Activated CD4-positive, alpha-beta T cell treated with anti-CD3 and anti-CD28 coated beads, Interleukin-2, amount 10 ng/mL, durations not matched to agents 7 days and 5 days (primary cell): ENCODE results near the gene ANKRD9. TPM values are rescaled to one million over a fixed set of nuclear protein-coding genes. Genes with fewer than 3 reads are reported as not detected.

Experiments used
- CTCF ChIA-PET: fragments of 350-600 bp; sonication (Branson Sonifier 250); formaldehyde crosslinking; loops from one replicate; lab custom pipeline; 2021; ENCODE audit warnings: antibody characterized with exemption; lab: Charles Lee
- POLR2A ChIA-PET: fragments of 350-600 bp; sonication (Branson Sonifier 250); formaldehyde crosslinking; loops from one replicate; lab custom pipeline; 2021; ENCODE audit warnings: antibody characterized with exemption; lab: Charles Lee
- DNase-seq: peaks from one replicate; pipeline ENCODE4 v3.0.0-alpha.2; 2020
- H3K27ac Mint-ChIP-seq: one replicate; pipeline ENCODE4 v1.8.0; 2021; ENCODE audit warnings: mild to moderate bottlenecking, moderate library complexity, mixed read lengths
- H3K27me3 Mint-ChIP-seq: one replicate; pipeline ENCODE4 v1.8.0; 2021; ENCODE audit warnings: mixed read lengths
- H3K36me3 Mint-ChIP-seq: one replicate; pipeline ENCODE4 v1.8.0; 2021; ENCODE audit warnings: low read depth, mixed read lengths
- H3K4me1 Mint-ChIP-seq: one replicate; pipeline ENCODE4 v1.8.0; 2021; ENCODE audit warnings: mixed read lengths
- H3K4me3 Mint-ChIP-seq: one replicate; pipeline ENCODE4 v1.8.0; 2021; ENCODE audit warnings: mild to moderate bottlenecking, moderate library complexity, mixed read lengths
- H3K9me3 Mint-ChIP-seq: one replicate; pipeline ENCODE4 v1.8.0; 2021; ENCODE audit warnings: mixed read lengths
- total RNA-seq, 2 experiments: library from RNA; stranded (reverse); gene quantifications; one replicate each; pipeline ENCODE4 v1.2.3, GENCODE V29; 2021

Gene ANKRD9
- total RNA-seq, 2 experiments from 2014 or later: 4.9 to 6.2 TPM

GRCh38 chr14:102514987-102515733, 5.6 kb upstream of the ANKRD9 start:
- no peak overlapping the region for H3K4me3 Mint-ChIP-seq
- H3K4me1 Mint-ChIP-seq: peaks cover 11% of the 10 kb centered on the region

GRCh38 chr14:102513899-102514772, 4.6 kb upstream of the ANKRD9 start:
- Mint-ChIP-seq H3K36me3 (no peaks in the 10 kb centered on the region), H3K27ac (no peak overlapping the region), H3K4me1 (peaks cover 12% of the 10 kb centered on the region), H3K9me3 (no peaks in the 10 kb centered on the region), H3K27me3 (peaks cover 14% of the 10 kb centered on the region), H3K4me3 (no peak overlapping the region)
- ChIA-PET POLR2A (no interaction called here), CTCF (interaction anchor here (0.6 to 1.3 kb wide), 2 partner anchors 10 to 80 kb away, joined by 4 to 10 read pairs; no protein-coding TSS in a partner anchor)
- no peak for DNase-seq

More at GRCh38 chr14:102514987-102515733, 5.6 kb upstream of the ANKRD9 start:
- ChIA-PET CTCF (interaction anchor here (0.6 to 1.3 kb wide), 4 partner anchors 9 to 107 kb away, joined by 3 to 10 read pairs (median 4); no protein-coding TSS in a partner anchor), POLR2A (no interaction called here)
- DNase-seq: no peak
- Mint-ChIP-seq H3K27ac (no peak overlapping the region), H3K36me3 (no peaks in the 10 kb centered on the region), H3K9me3 (no peaks in the 10 kb centered on the region), H3K27me3 (peaks cover 14% of the 10 kb centered on the region)

- no peaks in the 10 kb centered on the region for H3K9me3 Mint-ChIP-seq
- no peaks in the 10 kb centered on the region for H3K36me3 Mint-ChIP-seq
- H3K4me3 Mint-ChIP-seq: no peak overlapping the region
- H3K27ac Mint-ChIP-seq: no peak overlapping the region
- peaks cover 22% of the 10 kb centered on the region for H3K4me1 Mint-ChIP-seq
- DNase-seq: no peak
- peaks cover 8% of the 10 kb centered on the region for H3K27me3 Mint-ChIP-seq
- POLR2A ChIA-PET: no interaction called here
- CTCF ChIA-PET: interaction anchor here (3.4 kb wide), 1 partner anchor 12 kb away, joined by 12 read pairs; no protein-coding TSS in a partner anchor
These were observed 3.3 kb upstream of the ANKRD9 start for GRCh38 chr14:102512793-102513300.

GRCh38 chr14:102511538-102511937, 2.0 kb upstream of the ANKRD9 start:
- H3K36me3 Mint-ChIP-seq: no peaks in the 10 kb centered on the region
- peak overlapping the region; percentile 19 for H3K4me3 Mint-ChIP-seq
- H3K27me3 Mint-ChIP-seq: peaks cover 4% of the 10 kb centered on the region
- no peaks in the 10 kb centered on the region for H3K9me3 Mint-ChIP-seq
- H3K4me1 Mint-ChIP-seq: peaks cover 22% of the 10 kb centered on the region
- ChIA-PET CTCF (interaction anchor here (0.6 to 3.4 kb wide), 4 partner anchors 10 to 252 kb away, joined by 3 to 12 read pairs (median 4); no protein-coding TSS in a partner anchor), POLR2A (no interaction called here)
- DNase-seq: no peak
- no peak overlapping the region for H3K27ac Mint-ChIP-seq

- CTCF ChIA-PET: interaction anchor here (0.6 to 3.4 kb wide), 4 partner anchors 11 to 253 kb away, joined by 3 to 12 read pairs (median 4); no protein-coding TSS in a partner anchor
- H3K4me1 Mint-ChIP-seq: peaks cover 19% of the 10 kb centered on the region
- H3K9me3 Mint-ChIP-seq: no peaks in the 10 kb centered on the region
- H3K27ac Mint-ChIP-seq: peak overlapping the region; percentile 66
- DNase-seq: peak; percentile 32
- H3K27me3 Mint-ChIP-seq: peaks cover 2% of the 10 kb centered on the region
- POLR2A ChIA-PET: interaction anchor here (1.2 kb wide), 1 partner anchor 193 kb away, joined by 5 read pairs; no protein-coding TSS in a partner anchor
- peak overlapping the region; percentile 76 for H3K4me3 Mint-ChIP-seq
- H3K36me3 Mint-ChIP-seq: no peaks in the 10 kb centered on the region
These were observed 1.3 kb upstream of the ANKRD9 start for GRCh38 chr14:102510616-102511520.

GRCh38 chr14:102508774-102509745, 516 bp downstream of the ANKRD9 start:
- DNase-seq: peak; percentile 20
- Mint-ChIP-seq H3K4me1 (peaks cover 19% of the 10 kb centered on the region), H3K9me3 (no peaks in the 10 kb centered on the region), H3K4me3 (peak overlapping the region; percentile 48), H3K27me3 (peaks cover 2% of the 10 kb centered on the region), H3K36me3 (no peaks in the 10 kb centered on the region), H3K27ac (peak overlapping the region; percentile 66)
- POLR2A ChIA-PET: interaction anchor here (1.2 kb wide), 1 partner anchor 191 kb away, joined by 5 read pairs; no protein-coding TSS in a partner anchor
- CTCF ChIA-PET: interaction anchor here (0.6 to 3.4 kb wide), 3 partner anchors 15 to 233 kb away, joined by 3 to 12 read pairs (median 6); no protein-coding TSS in a partner anchor

GRCh38 chr14:102508410-102508773, 1.2 kb downstream of the ANKRD9 start:
- ChIA-PET POLR2A (no interaction called here), CTCF (interaction anchor here (0.6 to 1.5 kb wide), 2 partner anchors 16 to 271 kb away, joined by 3 to 6 read pairs; no protein-coding TSS in a partner anchor)
- Mint-ChIP-seq H3K4me3 (peak overlapping the region; percentile 48), H3K27me3 (peaks cover 2% of the 10 kb centered on the region), H3K36me3 (no peaks in the 10 kb centered on the region), H3K9me3 (no peaks in the 10 kb centered on the region), H3K27ac (peak overlapping the region; percentile 66), H3K4me1 (peaks cover 19% of the 10 kb centered on the region)
- DNase-seq: no peak

GRCh38 chr14:102507857-102508312, 1.7 kb downstream of the ANKRD9 start:
- peaks cover 2% of the 10 kb centered on the region for H3K27me3 Mint-ChIP-seq
- no peak overlapping the region for H3K27ac Mint-ChIP-seq
- H3K4me1 Mint-ChIP-seq: peaks cover 19% of the 10 kb centered on the region
- ChIA-PET CTCF (interaction anchor here (0.6 to 1.5 kb wide), 2 partner anchors 17 to 271 kb away, joined by 3 to 6 read pairs; no protein-coding TSS in a partner anchor), POLR2A (no interaction called here)
- no peak for DNase-seq
- no peaks in the 10 kb centered on the region for H3K9me3 Mint-ChIP-seq
- no peaks in the 10 kb centered on the region for H3K36me3 Mint-ChIP-seq
- H3K4me3 Mint-ChIP-seq: peak overlapping the region; percentile 48

GRCh38 chr14:102507081-102507856, 2.3 kb downstream of the ANKRD9 start:
- peaks cover 19% of the 10 kb centered on the region for H3K4me1 Mint-ChIP-seq
- H3K9me3 Mint-ChIP-seq: no peaks in the 10 kb centered on the region
- POLR2A ChIA-PET: no interaction called here
- CTCF ChIA-PET: interaction anchor here (1.1 to 1.5 kb wide), 3 partner anchors 17 to 70 kb away, joined by 3 to 6 read pairs (median 4); no protein-coding TSS in a partner anchor
- DNase-seq: peak; percentile 31
- H3K4me3 Mint-ChIP-seq: no peak overlapping the region
- no peaks in the 10 kb centered on the region for H3K36me3 Mint-ChIP-seq
- H3K27me3 Mint-ChIP-seq: peaks cover 2% of the 10 kb centered on the region
- H3K27ac Mint-ChIP-seq: no peak overlapping the region

- Mint-ChIP-seq H3K4me1 (peaks cover 19% of the 10 kb centered on the region), H3K27me3 (peaks cover 2% of the 10 kb centered on the region), H3K27ac (peak overlapping the region; percentile 66), H3K36me3 (no peaks in the 10 kb centered on the region), H3K9me3 (no peaks in the 10 kb centered on the region), H3K4me3 (no peak overlapping the region)
- no peak for DNase-seq
- ChIA-PET POLR2A (no interaction called here), CTCF (interaction anchor here (1.1 to 1.5 kb wide), 2 partner anchors 18 to 69 kb away, joined by 3 to 4 read pairs; no protein-coding TSS in a partner anchor)
These were observed 3.0 kb downstream of the ANKRD9 start for GRCh38 chr14:102506626-102506925.
